GM15510 (cell line): Measurements from ENCODE around the gene KLHL35.

Experiments
- POLR2A ChIP-seq: IDR thresholded peaks from 3 replicates; pipeline ENCODE4 v1.6.1; 2011; ENCODE audit warnings: borderline replicate concordance; ENCODE audit not compliant: insufficient read length; ENCODE audit errors: extremely low read depth

The KLHL35 gene

DNA sequence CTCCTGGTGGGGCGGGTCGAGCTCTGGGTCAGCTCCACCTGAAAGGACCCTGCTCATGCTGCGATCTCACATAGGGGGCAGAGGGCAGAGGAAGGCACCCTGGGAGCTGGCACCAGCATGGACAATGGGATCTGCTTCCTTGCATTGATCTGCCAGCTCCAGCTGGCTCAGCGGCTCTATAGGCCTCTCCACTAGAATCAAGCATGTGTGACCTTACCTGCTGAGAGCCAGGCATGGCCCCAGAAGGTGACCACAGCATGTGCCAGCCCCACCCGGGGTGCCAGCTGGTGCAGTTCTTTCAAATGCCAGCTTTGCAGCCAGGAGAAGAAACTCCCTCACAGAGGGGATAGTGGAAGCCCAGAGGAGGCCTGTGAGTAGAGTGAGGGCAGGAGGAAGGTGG, 22.0 kb upstream of the KLHL35 start:
- no peak for TF ChIP-seq POLR2A

DNA sequence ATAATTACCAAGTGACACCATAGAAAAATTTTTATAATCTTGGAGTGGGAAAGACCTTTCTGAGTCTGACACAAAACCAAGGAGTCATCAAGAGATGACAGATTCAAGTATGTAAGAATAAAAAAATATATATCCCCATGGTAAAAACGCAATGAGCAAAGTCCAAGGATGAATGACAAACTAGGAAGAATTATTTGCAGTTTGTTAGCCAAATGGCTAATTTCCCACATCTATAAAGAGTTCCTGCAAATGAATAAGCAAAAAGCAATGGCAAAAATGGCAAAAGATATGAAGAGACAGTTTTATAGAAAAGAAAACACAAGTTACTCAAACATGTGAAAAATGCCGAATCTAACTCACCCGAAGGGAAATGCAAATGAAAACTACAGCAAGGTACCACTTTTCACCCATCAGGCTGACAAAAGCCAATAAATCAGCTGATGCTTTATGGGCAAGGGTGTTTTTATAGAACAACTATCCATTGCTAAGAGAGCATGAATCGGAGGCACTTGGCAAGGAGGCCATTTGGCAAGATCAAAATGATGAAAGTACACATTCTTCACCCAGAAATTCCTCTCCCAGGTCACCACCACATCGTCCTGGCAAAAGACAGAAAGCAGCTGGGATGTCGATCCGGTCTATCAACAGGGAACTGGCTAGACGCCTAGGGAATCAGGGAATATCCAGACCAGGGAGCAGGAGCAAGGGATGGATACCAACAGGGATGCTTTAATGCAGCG, 21.1 kb upstream of the KLHL35 start:
- no peak for TF ChIP-seq POLR2A

DNA sequence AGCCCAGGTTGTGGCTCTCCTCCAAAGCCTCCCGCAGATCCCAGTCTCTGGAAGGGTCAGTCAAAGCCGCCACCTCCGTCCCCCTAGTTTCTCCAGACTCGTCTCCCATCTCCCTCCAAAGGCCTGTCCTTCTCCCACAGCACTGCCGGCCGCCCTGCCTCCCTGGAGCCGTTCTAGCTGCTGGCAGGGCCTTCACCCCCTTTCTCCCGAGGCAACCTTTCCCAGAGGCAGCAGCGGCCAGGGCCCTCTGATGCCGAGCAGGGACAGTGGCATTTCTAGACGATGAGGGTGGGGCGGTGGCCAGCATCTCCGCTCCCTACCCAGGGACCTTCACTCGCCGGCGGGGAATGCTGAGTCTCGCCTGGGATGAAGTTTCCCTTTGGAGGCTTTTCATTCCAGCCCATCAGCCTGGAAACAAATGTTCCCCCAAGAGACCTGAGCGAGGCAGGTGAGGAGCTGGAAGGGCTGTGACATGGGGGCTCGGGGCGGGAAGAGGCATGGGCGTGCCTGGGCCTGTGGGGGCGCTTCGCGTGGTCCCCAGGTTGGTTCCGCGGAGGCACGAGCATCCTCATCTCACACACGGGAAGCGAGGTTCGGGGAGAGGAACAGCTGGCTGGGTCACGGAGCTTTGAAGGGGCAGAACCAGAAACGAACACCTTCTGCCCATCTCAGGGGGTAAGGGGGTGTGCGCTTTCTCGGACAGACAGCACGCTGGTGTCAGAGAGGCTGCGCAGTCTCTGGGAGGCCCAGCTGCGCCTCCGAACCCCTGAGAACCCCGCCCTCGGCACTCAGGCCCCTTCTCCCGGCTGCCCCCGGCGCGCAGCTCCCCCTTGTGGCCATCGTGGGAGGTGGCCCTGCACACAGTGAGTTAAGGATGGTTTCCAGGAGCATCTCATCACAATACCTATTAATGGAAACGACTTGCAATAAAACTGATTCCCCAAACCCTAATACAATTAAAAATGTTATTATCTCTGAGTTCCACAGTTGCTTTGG, 18.1 kb upstream of the KLHL35 start:
- no peak for TF ChIP-seq POLR2A

DNA sequence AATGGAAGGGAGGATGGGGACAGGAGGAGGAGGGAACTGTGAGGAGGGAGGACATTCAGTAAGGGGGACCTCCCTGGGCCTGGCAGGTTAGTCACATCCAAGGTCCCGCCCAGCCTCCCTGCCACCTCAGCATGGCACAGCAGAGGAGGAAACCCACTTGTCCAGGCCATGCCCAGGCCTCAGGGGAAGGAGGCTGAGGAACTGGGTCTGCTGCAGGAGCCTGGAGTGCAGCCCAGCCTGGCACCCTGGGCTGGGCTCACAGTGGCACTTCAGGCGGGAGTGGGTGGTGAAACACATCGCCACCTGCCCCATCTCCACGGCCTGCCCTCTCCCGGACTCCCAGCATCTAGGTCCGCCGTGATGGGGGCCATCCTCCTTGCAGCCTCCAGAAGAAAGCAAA, 17.2 kb upstream of the KLHL35 start:
- TF ChIP-seq POLR2A: no peak

DNA sequence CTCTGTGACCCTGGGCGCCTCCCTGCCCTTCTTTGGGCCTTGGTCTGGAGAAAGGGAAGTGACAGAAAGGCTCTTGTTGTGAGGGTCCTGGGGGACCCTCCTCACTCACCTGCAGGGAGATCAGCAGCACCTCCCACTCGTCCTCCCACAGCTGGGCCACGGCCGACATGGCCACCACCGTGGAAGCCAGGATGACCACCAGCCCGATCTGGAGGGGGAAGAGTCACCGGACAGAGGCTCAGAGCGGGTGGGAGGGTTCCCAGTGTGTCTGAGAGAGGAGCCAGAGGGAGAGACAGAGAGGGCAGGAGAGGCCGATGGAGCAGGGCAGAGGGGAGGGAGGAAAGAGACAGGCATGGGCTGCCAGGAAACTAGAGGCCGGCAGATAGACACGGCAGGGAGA, 16.8 kb upstream of the KLHL35 start:
- no peak for TF ChIP-seq POLR2A

DNA sequence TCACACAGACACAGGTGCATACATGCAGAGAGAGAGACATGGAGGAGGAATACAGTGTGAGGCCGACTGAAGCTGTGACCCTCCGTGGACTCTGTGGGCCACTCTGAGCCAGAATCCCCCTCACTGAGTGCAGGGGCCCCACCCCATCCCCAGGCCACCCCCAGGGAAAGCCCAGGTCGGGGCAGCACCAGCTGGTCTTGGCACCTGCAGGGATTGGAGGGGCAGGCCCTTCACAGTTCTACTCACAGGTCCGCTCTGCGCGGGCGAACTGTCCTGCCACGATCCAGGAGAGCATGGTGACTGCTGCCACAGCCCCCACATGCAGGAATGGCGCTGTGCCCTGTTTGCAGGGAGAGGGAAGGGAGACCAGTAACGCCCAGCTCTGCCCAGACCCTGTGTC, 16.3 kb upstream of the KLHL35 start:
- no peak for TF ChIP-seq POLR2A

DNA sequence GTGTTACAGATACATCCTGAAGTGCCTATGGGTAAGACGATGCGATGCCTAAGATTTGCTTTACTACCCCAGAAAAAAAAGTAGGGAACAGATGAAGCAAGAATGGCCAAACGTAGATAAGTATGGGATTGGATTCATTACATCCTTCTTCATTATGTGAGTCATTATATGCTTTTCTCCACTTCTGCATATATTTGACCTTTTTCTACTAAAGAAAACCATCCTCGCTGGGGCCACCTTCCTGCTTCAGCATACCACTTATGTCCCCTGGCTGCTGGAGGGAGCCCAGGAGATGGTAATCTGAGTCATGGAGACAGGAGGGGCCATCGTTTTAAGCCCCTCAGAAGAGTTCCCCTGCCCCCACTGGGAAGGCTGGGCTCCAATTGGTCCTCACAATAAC, 14.4 kb upstream of the KLHL35 start:
- TF ChIP-seq POLR2A: no peak

DNA sequence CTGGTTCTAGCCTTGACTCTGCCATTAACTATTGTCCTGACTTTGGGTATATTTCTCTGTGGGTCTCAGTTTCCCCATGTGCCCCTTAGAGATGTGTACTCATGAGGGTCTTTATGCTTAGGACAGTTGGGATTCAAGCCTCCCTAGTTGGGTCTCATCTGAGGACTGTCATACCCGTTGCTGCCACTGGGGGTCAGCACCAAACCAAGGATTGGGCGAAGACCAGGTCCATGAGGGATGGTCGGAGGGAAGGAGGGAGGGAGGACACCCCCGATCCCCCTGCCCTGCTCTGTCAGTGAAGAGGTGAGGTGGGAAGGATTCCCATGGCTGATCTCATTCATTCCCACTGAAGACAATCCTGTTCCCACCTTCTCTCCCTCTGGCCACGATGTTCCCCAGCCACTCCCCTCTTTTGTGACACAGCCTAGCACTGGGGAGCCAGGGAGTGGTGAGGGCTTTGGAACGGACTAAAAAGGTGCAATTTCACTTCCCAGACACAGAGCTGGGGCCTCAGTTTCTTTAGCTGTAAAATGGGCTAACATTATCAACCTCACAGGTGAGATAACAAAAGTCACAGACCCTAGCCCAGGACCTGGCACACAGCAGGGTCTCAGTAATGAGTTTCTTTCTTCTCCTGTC, 12.4 kb upstream of the KLHL35 start:
- no peak for TF ChIP-seq POLR2A

DNA sequence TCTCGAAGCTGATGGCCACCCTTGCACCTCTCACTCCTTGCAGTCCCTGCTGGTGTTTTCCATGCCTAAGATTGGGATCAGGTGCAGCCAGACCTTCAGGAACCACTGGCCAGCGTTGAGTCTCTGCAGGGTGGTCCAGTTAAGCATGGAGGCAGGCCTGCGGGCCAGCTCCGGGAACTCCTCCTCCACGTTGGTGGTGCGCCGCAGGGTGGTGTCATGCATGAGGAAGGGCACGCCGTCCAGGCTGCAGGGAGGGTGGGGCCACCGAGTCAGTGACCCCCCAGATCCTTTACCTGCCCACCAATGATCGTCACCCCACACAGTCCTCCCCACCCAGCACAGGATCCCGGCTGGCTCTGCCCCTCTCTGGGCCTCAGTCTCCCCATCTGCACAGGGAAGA, 10.0 kb upstream of the KLHL35 start:
- no peak for TF ChIP-seq POLR2A

DNA sequence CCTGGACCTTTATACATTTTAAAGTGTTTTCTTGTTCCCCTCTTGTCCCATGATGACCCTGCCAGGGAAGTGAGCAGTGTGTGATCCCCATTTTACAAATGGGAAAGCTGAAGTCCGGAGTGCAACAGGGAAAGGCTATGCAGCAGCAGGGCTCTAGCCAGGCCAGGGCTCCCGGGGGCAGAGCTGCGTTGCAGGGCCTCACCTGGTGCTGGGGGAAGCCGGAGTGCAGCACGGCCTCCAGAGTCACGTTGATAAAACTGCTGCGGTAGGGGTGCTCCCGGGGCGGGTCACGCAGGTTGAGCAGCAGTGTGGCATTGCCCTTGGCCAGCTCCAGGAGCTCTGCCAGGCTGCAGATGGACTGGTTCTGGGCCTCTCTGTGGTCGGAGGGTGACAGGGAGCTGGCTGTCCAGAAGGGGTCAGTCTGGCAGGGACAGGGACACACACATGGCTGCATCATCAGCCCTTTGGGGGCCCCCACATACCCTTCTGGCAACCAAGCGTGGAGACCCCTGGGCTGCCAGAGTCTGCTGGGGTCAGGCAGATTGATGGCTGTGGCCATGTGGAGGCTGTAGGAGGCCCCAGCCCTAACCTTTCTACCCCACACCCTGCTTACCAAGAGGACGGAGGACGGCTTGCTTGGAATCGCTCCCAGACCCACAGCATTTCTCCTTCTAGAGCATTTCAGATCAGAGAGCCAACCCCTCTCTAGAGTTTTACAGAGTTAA, 9.3 kb upstream of the KLHL35 start:
- no peak for TF ChIP-seq POLR2A

DNA sequence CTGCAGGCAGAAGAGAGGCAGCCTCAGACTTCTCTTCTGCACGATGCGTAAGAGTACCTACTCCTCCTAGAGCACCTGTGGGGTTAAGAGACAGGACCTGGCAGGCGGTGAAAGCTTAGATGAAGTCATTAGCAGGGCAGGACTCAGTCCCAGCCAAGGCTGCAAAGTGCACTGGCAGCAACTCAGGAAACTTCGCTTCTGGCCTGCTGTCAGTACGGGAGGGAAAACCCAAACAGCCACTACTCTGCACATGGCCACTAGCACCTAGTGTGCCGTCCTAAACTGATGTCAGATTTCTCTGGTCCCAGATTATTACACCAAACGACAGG, 8.8 kb upstream of the KLHL35 start:
- no peak for TF ChIP-seq POLR2A

DNA sequence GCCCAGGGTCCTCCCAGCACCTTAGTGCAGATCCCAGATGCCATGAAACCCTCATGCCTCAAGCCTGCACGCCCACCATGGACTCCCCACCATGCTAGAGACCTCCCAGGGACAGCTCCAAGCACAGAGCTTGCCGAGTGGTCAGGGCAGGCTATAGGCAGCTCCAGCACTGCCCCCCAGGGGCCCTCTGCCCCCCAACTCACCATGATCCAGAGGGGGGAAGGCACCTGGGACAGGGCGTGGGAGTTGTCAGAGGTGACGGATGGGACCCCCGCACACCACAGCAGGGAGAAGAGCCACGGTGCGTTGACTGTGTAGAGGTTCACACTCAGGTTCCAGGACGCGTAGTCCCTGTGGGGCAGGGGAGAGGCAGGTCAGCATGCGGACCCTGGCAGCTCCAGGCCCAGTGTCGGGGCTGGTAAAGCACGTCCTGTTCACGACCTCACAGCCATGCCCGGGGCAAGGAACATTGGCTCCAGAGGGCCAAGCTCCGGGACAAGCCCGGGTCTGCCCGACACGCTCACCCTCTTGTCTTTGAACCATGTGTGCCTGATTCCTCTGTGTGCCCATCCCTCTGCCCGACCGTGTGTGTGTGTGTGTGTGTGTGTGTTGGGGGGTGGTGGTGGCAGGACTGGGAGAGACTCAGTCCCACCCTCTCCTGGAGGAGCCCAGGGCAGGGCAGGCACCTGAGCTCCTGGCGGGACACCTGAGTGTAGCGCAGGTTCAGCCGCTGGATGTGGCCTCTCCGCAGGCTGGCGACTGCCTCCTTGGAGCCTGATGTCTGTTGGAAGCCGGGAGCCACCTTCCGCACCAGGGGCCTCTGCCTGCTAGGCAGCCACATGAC, 8.2 kb upstream of the KLHL35 start:
- no peak for TF ChIP-seq POLR2A

DNA sequence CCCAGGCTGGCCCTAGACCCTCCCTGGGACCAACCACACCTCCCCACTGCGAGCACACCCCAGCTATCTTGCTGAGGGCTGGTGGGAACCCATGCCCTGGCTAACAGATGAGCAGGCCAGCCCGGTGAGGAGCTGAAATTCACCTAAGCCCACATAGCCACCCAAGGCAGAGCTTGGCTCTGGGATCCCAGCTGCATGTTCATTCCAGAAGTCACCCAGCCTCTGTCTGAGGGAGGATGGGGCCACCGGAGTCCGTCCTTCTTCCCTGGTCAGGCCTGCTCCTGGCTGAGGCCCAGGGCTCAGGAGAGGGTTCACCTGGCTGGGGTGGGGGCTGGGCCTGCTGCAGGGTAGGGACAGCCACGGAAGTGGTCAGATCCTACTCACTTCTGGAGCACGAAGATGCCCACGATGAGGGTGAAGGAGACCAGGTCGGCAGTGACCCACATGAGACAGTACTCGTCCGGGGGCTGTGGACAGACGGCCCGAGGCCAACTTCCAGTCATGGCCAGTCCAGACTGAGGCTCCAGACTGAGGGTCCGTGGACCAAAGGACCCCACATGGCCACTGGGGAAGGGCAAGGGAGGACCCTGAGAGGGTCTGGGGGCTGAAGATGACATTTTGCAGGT, 6.6 kb upstream of the KLHL35 start:
- no peak for TF ChIP-seq POLR2A
